HG03060 (cell line): ENCODE data around the gene PA2G4.
"Not testable (repeated sequence)": the region's sequence is repeated elsewhere in the genome, so short reads cannot be mapped to it uniquely, and the experiment has no call there.

ENCODE experiments used
- ATAC-seq: cut with Tn5 transposase; IDR thresholded peaks from one replicate; pipeline ENCODE4 v1.9.1; 2021; ENCODE audit warnings: low read depth, moderate number of reproducible peaks; ENCODE audit not compliant: unreplicated experiment

The PA2G4 gene

GRCh38 chr12:56104109-56104814 is at the start of gene PA2G4:
PA2G4 (plus strand) TSS chr12:56104559; CDS start chr12:56104738, 179 bp downstream.
- peak; percentile 88 for ATAC-seq

GRCh38 chr12:56059964-56060363 is 44.4 kb upstream of the PA2G4 start:
- ATAC-seq = not testable (repeated sequence)

- no peak for ATAC-seq
These were observed 42.4 kb upstream of the PA2G4 start for GRCh38 chr12:56061982-56062381.

GRCh38 chr12:56062996-56063395 is 41.4 kb upstream of the PA2G4 start:
- ATAC-seq = no peak

- ATAC-seq = no peak
These were observed 32.7 kb upstream of the PA2G4 start for GRCh38 chr12:56071648-56072047.

GRCh38 chr12:56074396-56074795 is 30.0 kb upstream of the PA2G4 start:
- no peak for ATAC-seq

GRCh38 chr12:56077966-56078365 is 26.4 kb upstream of the PA2G4 start:
- ATAC-seq = not testable (repeated sequence)

- ATAC-seq = no peak
These were observed 25.9 kb upstream of the PA2G4 start for GRCh38 chr12:56078427-56078826.

GRCh38 chr12:56078931-56079722 is 25.2 kb upstream of the PA2G4 start:
- ATAC-seq = no peak

GRCh38 chr12:56079723-56080555 is 24.4 kb upstream of the PA2G4 start, which contains the start of gene ERBB3:
ERBB3 (plus strand) TSS chr12:56080165; CDS start chr12:56080301, 136 bp downstream.
- no peak for ATAC-seq

- no peak for ATAC-seq
These were observed 23.7 kb upstream of the PA2G4 start for GRCh38 chr12:56080556-56081138.

- ATAC-seq = no peak
These were observed 22.7 kb upstream of the PA2G4 start for GRCh38 chr12:56081393-56082347.

GRCh38 chr12:56082382-56082781 is 22.0 kb upstream of the PA2G4 start:
- ATAC-seq = no peak

GRCh38 chr12:56082967-56083366 is 21.4 kb upstream of the PA2G4 start:
- ATAC-seq = no peak

- no peak for ATAC-seq
These were observed 19.3 kb upstream of the PA2G4 start for GRCh38 chr12:56084958-56085543.

GRCh38 chr12:56086096-56086495 is 18.3 kb upstream of the PA2G4 start:
- ATAC-seq = no peak

- ATAC-seq = no peak
These were observed 17.8 kb upstream of the PA2G4 start for GRCh38 chr12:56086608-56087007.

GRCh38 chr12:56087220-56087619 is 17.1 kb upstream of the PA2G4 start:
- no peak for ATAC-seq

- no peak for ATAC-seq
These were observed 6.6 kb upstream of the PA2G4 start for GRCh38 chr12:56097738-56098137.
